NCI-H146 (cell line): Measurements from ENCODE around the gene RBPJL.

Experiments
- DNase-seq: peaks from one replicate; lab custom pipeline; 2025; lab: John Stamatoyannopoulos, UW

Gene RBPJL

GRCh38 chr20:45306431-45306982 is at the start of gene RBPJL:
Gene RBPJL (plus strand): TSS chr20:45306840. CDS start chr20:45306923, 83 bp downstream.
- no peak for DNase-seq

GRCh38 chr20:45257161-45257560 is 49.5 kb upstream of the RBPJL start:
- DNase-seq, result no peak

- no peak for DNase-seq
These were observed 48.9 kb upstream of the RBPJL start for GRCh38 chr20:45257711-45258110.

- DNase-seq, result no peak
These were observed 48.4 kb upstream of the RBPJL start for GRCh38 chr20:45258259-45258658.

GRCh38 chr20:45258664-45259063 is 48.0 kb upstream of the RBPJL start:
- no peak for DNase-seq

- DNase-seq, result no peak
These were observed 42.9 kb upstream of the RBPJL start for GRCh38 chr20:45263556-45264266.

GRCh38 chr20:45266977-45267376 is 39.7 kb upstream of the RBPJL start:
- no peak for DNase-seq

GRCh38 chr20:45268531-45268930 is 38.1 kb upstream of the RBPJL start:
- no peak for DNase-seq

- DNase-seq, result no peak
These were observed 37.6 kb upstream of the RBPJL start for GRCh38 chr20:45269056-45269455.

GRCh38 chr20:45269754-45270270 is 36.8 kb upstream of the RBPJL start:
- no peak for DNase-seq

- no peak for DNase-seq
These were observed 31.3 kb upstream of the RBPJL start for GRCh38 chr20:45275338-45275737.

GRCh38 chr20:45279992-45280391 is 26.6 kb upstream of the RBPJL start:
- DNase-seq, result no peak

- no peak for DNase-seq
These were observed 23.7 kb upstream of the RBPJL start for GRCh38 chr20:45282700-45283550.

GRCh38 chr20:45283551-45284057 is 23.0 kb upstream of the RBPJL start:
- DNase-seq, result no peak

GRCh38 chr20:45288376-45288775 is 18.3 kb upstream of the RBPJL start:
- DNase-seq, result no peak

GRCh38 chr20:45288860-45289259 is 17.8 kb upstream of the RBPJL start:
- DNase-seq, result no peak

GRCh38 chr20:45289942-45290676 is 16.5 kb upstream of the RBPJL start:
- no peak for DNase-seq

GRCh38 chr20:45290677-45291355 is 15.8 kb upstream of the RBPJL start:
- peak; percentile 66 for DNase-seq

GRCh38 chr20:45291526-45291925 is 15.1 kb upstream of the RBPJL start:
- no peak for DNase-seq

- DNase-seq, result no peak
These were observed 14.3 kb upstream of the RBPJL start for GRCh38 chr20:45292343-45292742.
